ENCODE measurements around the gene KRTAP10-1.

KRTAP10-1 gene

DNA sequence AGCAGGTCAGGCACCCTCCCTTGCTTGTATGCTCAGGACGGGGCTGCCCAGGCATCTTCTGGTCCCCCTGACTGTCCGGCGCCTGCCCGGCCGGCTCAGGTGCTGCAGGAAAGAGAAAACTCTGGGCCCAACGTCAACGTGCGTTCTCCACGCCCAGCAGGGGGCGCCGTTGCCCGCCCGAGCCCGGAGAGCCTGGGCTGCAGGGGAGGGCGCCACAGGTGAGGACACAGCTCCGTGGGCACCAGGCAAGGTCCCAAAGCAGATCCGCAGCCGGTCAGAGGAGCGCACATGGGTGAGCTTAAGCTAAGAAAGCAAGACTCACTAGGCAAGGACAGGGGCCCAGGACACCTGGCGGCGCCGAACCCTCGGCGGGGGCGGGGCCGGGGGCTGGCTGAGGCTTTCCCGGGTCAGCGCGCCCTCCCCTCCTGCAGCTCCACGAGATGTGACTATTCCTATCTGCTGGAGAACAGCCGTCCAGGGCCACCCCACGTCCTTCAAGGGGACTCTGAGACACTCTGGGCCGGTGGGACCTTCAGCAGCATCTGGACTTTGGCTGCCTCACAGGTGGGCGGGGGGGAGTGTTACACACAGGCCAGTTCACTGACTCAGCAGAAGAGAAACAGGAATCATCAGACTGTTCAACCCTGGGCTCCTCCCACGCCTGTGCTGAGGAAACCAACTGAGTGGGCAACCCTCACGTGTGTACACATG lies 29.3 kb downstream of the KRTAP10-1 start:
- H3K4me1 ChIP-seq (ENCODE audit: insufficient read depth, low read length, severe bottlenecking) = no peaks in the 10 kb centered on the region
- no peaks in the 10 kb centered on the region for H3F3A ChIP-seq (ENCODE audit: insufficient read depth, low read length)
- H3K4me3 ChIP-seq (ENCODE audit: low read depth, low read length, poor library complexity, severe bottlenecking) = no peak overlapping the region
- H3K27me3 ChIP-seq (ENCODE audit: insufficient read depth, low read length) = no peaks in the 10 kb centered on the region; the same call in 1 of the 2 replicates
- TF ChIP-seq EZH2 (IDR thresholded peaks at IDR 0.05; ENCODE audit: borderline replicate concordance, low read length) = no peak
- TF ChIP-seq, protein P1, sequence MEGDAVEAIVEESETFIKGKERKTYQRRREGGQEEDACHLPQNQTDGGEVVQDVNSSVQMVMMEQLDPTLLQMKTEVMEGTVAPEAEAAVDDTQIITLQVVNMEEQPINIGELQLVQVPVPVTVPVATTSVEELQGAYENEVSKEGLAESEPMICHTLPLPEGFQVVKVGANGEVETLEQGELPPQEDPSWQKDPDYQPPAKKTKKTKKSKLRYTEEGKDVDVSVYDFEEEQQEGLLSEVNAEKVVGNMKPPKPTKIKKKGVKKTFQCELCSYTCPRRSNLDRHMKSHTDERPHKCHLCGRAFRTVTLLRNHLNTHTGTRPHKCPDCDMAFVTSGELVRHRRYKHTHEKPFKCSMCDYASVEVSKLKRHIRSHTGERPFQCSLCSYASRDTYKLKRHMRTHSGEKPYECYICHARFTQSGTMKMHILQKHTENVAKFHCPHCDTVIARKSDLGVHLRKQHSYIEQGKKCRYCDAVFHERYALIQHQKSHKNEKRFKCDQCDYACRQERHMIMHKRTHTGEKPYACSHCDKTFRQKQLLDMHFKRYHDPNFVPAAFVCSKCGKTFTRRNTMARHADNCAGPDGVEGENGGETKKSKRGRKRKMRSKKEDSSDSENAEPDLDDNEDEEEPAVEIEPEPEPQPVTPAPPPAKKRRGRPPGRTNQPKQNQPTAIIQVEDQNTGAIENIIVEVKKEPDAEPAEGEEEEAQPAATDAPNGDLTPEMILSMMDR (IDR thresholded peaks at IDR 0.05; ENCODE audit: low read length) = peak; percentile 87
- H3K9me2 ChIP-seq (ENCODE audit: low read depth, low read length) = no peaks in the 10 kb centered on the region
- no peak overlapping the region for H3K9ac ChIP-seq (ENCODE audit: low read length)
- no peaks in the 10 kb centered on the region for H4K20me1 ChIP-seq (ENCODE audit: insufficient read depth, low read length)
- peak overlapping the region; percentile 27; the same call in 1 of the 2 replicates for H3K4me2 ChIP-seq (ENCODE audit: low read length)
- no peak overlapping the region for H2AFZ ChIP-seq (ENCODE audit: low read length)
- H3K9me3 ChIP-seq (ENCODE audit: low read length) = no peaks in the 10 kb centered on the region
- H3K36me3 ChIP-seq (ENCODE audit: insufficient read depth, low read length) = no peaks in the 10 kb centered on the region
- H3K79me2 ChIP-seq (ENCODE audit: insufficient read depth, low read length) = no peaks in the 10 kb centered on the region
- no peak overlapping the region for H3K27ac ChIP-seq (ENCODE audit: low read depth, low read length, poor library complexity, severe bottlenecking)

DNA sequence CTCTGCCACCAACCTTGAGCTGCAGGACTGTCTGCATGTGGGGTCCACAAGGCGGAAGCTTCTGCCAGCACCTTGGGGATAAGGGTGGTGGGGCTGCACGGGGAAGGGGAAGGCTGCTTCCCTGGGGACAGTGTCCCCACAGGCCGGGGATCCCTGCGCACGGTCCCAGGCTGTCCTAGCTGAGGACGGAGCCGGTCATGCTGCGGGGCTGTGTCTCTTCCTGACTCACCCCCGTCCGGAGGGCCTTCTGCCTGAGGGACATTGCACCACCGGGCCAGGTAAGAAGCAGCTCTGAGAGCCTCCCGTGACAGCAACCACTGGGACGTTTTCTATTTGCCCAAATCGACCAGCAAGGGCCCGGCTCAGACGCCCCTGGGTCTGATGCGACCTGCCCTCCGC lies 29.9 kb downstream of the KRTAP10-1 start:
- no peak overlapping the region for H3K4me2 ChIP-seq (ENCODE audit: low read length)
- no peak overlapping the region for H3K4me3 ChIP-seq (ENCODE audit: low read depth, low read length, poor library complexity, severe bottlenecking)
- no peaks in the 10 kb centered on the region for H3K4me1 ChIP-seq (ENCODE audit: insufficient read depth, low read length, severe bottlenecking)

DNA sequence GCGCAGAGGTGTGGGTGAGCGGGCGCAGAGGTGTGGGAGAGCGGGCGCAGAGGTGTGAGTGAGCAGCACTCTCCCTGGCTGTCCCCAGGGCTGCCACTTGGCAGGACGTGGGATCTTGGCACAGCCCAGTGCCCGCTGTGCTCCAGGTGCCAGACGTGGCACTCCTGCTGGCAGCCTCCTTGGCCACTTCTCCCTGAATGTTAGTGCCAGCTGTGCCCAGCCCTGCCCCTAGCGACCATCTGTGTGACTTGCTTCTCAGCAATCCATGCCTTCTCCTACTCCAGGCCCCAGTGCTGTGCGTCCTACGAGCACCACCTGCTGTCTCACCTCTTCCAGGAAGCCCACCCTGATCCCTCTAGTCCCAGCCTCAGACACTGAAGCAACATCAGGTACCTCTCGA lies 30.5 kb downstream of the KRTAP10-1 start:
- Histone ChIP-seq H3K4me3 (ENCODE audit: low read depth, low read length, poor library complexity, severe bottlenecking) (no peak overlapping the region), H3K79me2 (ENCODE audit: insufficient read depth, low read length) (no peaks in the 10 kb centered on the region), H2AFZ (ENCODE audit: low read length) (no peak overlapping the region), H3K27me3 (ENCODE audit: insufficient read depth, low read length) (no peaks in the 10 kb centered on the region; the same call in 1 of the 2 replicates), H3K9me2 (ENCODE audit: low read depth, low read length) (no peaks in the 10 kb centered on the region), H3K4me1 (ENCODE audit: insufficient read depth, low read length, severe bottlenecking) (no peaks in the 10 kb centered on the region), H3F3A (ENCODE audit: insufficient read depth, low read length) (no peaks in the 10 kb centered on the region), H3K4me2 (ENCODE audit: low read length) (no peak overlapping the region), H3K9me3 (ENCODE audit: low read length) (no peaks in the 10 kb centered on the region), H3K36me3 (ENCODE audit: insufficient read depth, low read length) (no peaks in the 10 kb centered on the region), H3K9ac (ENCODE audit: low read length) (no peak overlapping the region), H4K20me1 (ENCODE audit: insufficient read depth, low read length) (no peaks in the 10 kb centered on the region), H3K27ac (ENCODE audit: low read depth, low read length, poor library complexity, severe bottlenecking) (no peak overlapping the region)
- TF ChIP-seq, protein P1 (IDR thresholded peaks at IDR 0.05; ENCODE audit: low read length) = peak; percentile 20; the same call in 1 of the 2 replicates
- TF ChIP-seq EZH2 (IDR thresholded peaks at IDR 0.05; ENCODE audit: borderline replicate concordance, low read length) = no peak

More for the DNA sequence above, 29.9 kb downstream of the KRTAP10-1 start:
- Histone ChIP-seq H3K36me3 (ENCODE audit: insufficient read depth, low read length) (no peaks in the 10 kb centered on the region), H3F3A (ENCODE audit: insufficient read depth, low read length) (no peaks in the 10 kb centered on the region), H4K20me1 (ENCODE audit: insufficient read depth, low read length) (no peaks in the 10 kb centered on the region), H3K9me3 (ENCODE audit: low read length) (no peaks in the 10 kb centered on the region), H3K27me3 (ENCODE audit: insufficient read depth, low read length) (no peaks in the 10 kb centered on the region; the same call in 1 of the 2 replicates), H2AFZ (ENCODE audit: low read length) (no peak overlapping the region), H3K9ac (ENCODE audit: low read length) (no peak overlapping the region), H3K79me2 (ENCODE audit: insufficient read depth, low read length) (no peaks in the 10 kb centered on the region), H3K9me2 (ENCODE audit: low read depth, low read length) (no peaks in the 10 kb centered on the region), H3K27ac (ENCODE audit: low read depth, low read length, poor library complexity, severe bottlenecking) (no peak overlapping the region)
- TF ChIP-seq, protein P1 (IDR thresholded peaks at IDR 0.05; ENCODE audit: low read length) = no peak
- TF ChIP-seq EZH2 (IDR thresholded peaks at IDR 0.05; ENCODE audit: borderline replicate concordance, low read length) = no peak

All from OCI-LY1 (cell line).